Astrocyte of the spinal cord (primary cell): ENCODE data around the gene NACC2.

ENCODE experiments used
- DNase-seq: peaks from one replicate; pipeline ENCODE4 v3.0.0; 2011; ENCODE audit warnings: low read depth, low spot score
- H3K4me3 ChIP-seq: 2 replicates; pipeline ENCODE4 v1.5.1; 2011; ENCODE audit warnings: low read depth, mild to moderate bottlenecking, low read length, moderate library complexity
- CTCF ChIP-seq: IDR thresholded peaks from 2 replicates; pipeline ENCODE4 v1.5.1; 2012; ENCODE audit warnings: low read depth, mild to moderate bottlenecking, low read length, inconsistent platforms
- in situ Hi-C: cut with HindIII; loops from 2 replicates; pipeline ENCODE4 v1.10.0; 2017; ENCODE audit warnings: low sequenced_read_pairs

Gene NACC2

DNA sequence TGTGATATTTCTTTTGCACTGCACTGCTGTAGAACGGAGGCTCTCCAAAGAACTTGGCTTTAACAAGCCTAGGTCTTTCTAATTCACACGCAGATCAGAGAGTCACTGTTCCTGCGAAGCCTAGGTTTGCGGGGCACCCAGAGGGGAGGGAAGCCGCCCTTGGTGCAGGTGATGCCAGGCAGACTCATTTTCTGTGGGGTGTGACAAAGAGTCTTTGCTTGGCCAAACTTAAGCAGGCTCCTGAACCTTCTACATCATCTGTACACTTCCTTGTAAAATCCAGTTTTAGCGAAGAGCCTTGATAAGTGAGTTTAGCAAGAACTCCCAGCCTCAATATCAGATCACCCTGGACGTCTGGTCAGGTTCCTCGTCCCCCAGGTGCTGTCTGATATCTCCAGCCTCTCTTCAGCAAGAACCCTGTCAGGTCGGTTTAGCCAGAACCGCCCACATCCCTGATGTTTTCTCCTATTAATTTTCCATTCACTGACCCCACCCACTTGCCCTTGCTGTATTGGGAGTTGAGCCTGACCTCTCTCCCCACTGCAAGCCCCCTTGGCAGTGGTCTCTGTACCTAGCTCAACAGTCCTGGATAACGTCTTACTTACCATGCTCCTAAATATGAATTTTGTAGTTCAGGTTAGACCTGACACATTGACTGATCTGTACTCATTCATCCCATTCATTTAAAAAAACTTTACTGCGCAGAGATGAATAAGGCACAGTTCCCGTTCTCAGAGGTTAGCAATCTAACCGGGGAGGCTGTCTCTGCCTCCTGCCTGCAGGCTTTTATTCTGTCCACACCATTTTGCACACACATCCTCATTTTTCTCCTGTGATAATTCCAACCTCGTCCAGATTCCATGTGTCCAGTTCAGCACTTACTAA lies 133.0 kb downstream of the NACC2 start:
- H3K4me3 ChIP-seq: no peak overlapping the region
- no peak for DNase-seq
- no peak for TF ChIP-seq CTCF
- in situ Hi-C loops: no loop called here

- peak; percentile 94 for DNase-seq
- peak within 1 kb of the TSS; percentile 76 for H3K4me3 ChIP-seq
- TF ChIP-seq CTCF: peak; percentile 18
- in situ Hi-C loops: no loop called here
Measured at GRCh38 chr9:135961277-135961715, 133.8 kb downstream of the NACC2 start, which contains the start of gene UBAC1. Gene UBAC1, minus strand, starts transcription at chr9:135961373. Its CDS starts 211 bp downstream, at chr9:135961162.

GRCh38 chr9:135960411-135961276 lies 134.4 kb downstream of the NACC2 start:
- in situ Hi-C loops: no loop called here

GRCh38 chr9:135959814-135960213 lies 135.3 kb downstream of the NACC2 start:
- in situ Hi-C loops: no loop called here
- DNase-seq: no peak
- no peak for TF ChIP-seq CTCF
- peak overlapping the region; percentile 76 for H3K4me3 ChIP-seq

More at GRCh38 chr9:135960411-135961276, 134.4 kb downstream of the NACC2 start:
- peak; percentile 19 for DNase-seq
- peak overlapping the region; percentile 76 for H3K4me3 ChIP-seq
- TF ChIP-seq CTCF: peak; percentile 5

- no peak overlapping the region for H3K4me3 ChIP-seq
- TF ChIP-seq CTCF: no peak
- DNase-seq: no peak
- in situ Hi-C loops: no loop called here
Measured at GRCh38 chr9:135958485-135958884, 136.6 kb downstream of the NACC2 start.

DNA sequence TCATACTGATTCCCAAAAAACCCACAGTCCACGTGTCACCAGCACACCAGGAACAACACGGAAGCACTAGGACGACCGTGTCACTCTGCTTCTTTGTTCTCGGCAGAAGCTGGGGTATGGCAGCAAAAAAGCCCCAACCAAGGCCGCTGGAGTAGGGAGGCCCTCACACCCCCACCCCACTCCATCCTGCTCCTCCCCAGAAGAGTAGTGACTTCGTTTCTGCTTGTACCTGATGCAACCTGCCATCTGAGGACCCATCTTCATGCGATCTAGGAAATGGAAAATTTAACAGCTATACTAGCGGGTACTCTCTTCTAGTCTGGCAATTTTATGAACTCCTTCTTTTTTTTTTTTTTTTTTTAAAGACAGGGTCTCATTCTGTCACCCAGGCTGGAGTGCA lies 137.7 kb downstream of the NACC2 start:
- H3K4me3 ChIP-seq: no peak overlapping the region
- in situ Hi-C loops: no loop called here
- no peak for DNase-seq
- TF ChIP-seq CTCF: no peak
